WTC11 (cell line): Measurements from ENCODE around the gene PPFIBP2. TPM values are rescaled to one million over a fixed set of nuclear protein-coding genes. Genes with fewer than 3 reads are reported as not detected.

Source experiments
- ATAC-seq: fragments of 200-7000 bp; cut with Tn5 transposase; 2 replicates; pipeline ENCODE4 v1.10.0; 2021; ENCODE audit warnings: mild to moderate bottlenecking, moderate library complexity
- CTCF ChIA-PET: fragments of 300-600 bp; sonication (Branson Sonifier 250); formaldehyde crosslinking; loops from one replicate; lab custom pipeline; 2021; ENCODE audit warnings: antibody characterized with exemption; lab: Charles Lee
- POLR2A ChIA-PET: fragments of 350-600 bp; sonication (Branson Sonifier 250); formaldehyde crosslinking; loops from one replicate; lab custom pipeline; 2021; ENCODE audit warnings: antibody characterized with exemption; lab: Charles Lee
- DNase-seq: peaks from one replicate; pipeline ENCODE4 v3.0.0; 2021; ENCODE audit warnings: low spot score
- H3K27ac Mint-ChIP-seq: 2 replicates; pipeline ENCODE4 v1.8.0; 2021; ENCODE audit warnings: mixed read lengths
- H3K27me3 Mint-ChIP-seq: 2 replicates; pipeline ENCODE4 v1.8.0; 2021; ENCODE audit warnings: low read depth, mild to moderate bottlenecking, moderate library complexity, mixed read lengths
- H3K36me3 Mint-ChIP-seq: 2 replicates; pipeline ENCODE4 v1.8.0; 2021; ENCODE audit warnings: mixed read lengths
- H3K4me1 Mint-ChIP-seq: 2 replicates; pipeline ENCODE4 v1.8.0; 2022; ENCODE audit warnings: mixed read lengths
- H3K4me3 Mint-ChIP-seq: 2 replicates; pipeline ENCODE4 v1.8.0; 2021; ENCODE audit warnings: mild to moderate bottlenecking, moderate library complexity, mixed read lengths
- H3K9me3 Mint-ChIP-seq: 2 replicates; pipeline ENCODE4 v1.8.0; 2021; ENCODE audit warnings: mixed read lengths
- ATF2 ChIP-seq: sonication (generic); formaldehyde crosslinking; IDR thresholded peaks from 2 replicates; pipeline ENCODE4 v1.8.1; 2022; ENCODE audit warnings: low read depth, missing genetic modification reagents, borderline replicate concordance
- E2F1 ChIP-seq: sonication (generic); formaldehyde crosslinking; IDR thresholded peaks from 2 replicates; pipeline ENCODE4 v1.8.0; 2022; ENCODE audit warnings: mild to moderate bottlenecking, missing genetic modification reagents
- ELF4 ChIP-seq: sonication (generic); formaldehyde crosslinking; IDR thresholded peaks from 2 replicates; pipeline ENCODE4 v1.8.1; 2022; ENCODE audit warnings: low read depth, mild to moderate bottlenecking, moderate library complexity, missing genetic modification reagents
- ESRRA ChIP-seq: sonication (generic); formaldehyde crosslinking; IDR thresholded peaks from 2 replicates; pipeline ENCODE4 v1.8.1; 2022; ENCODE audit warnings: mild to moderate bottlenecking, missing genetic modification reagents, borderline replicate concordance
- ETV6 ChIP-seq: sonication (generic); formaldehyde crosslinking; IDR thresholded peaks from 2 replicates; pipeline ENCODE4 v1.8.1; 2022; ENCODE audit warnings: mild to moderate bottlenecking, missing genetic modification reagents
- FOXP4 ChIP-seq: sonication (generic); formaldehyde crosslinking; IDR thresholded peaks from 2 replicates; pipeline ENCODE4 v1.8.0; 2022; ENCODE audit warnings: mild to moderate bottlenecking, missing genetic modification reagents
- GABPB1 ChIP-seq: sonication (generic); formaldehyde crosslinking; IDR thresholded peaks from 2 replicates; pipeline ENCODE4 v1.8.1; 2023; ENCODE audit warnings: mild to moderate bottlenecking, missing genetic modification reagents
- HMGA2 ChIP-seq: fragments of 250-450 bp; sonication (Bioruptor Pico); IDR thresholded peaks from 2 replicates; pipeline ENCODE4 v1.4.0; 2021; ENCODE audit warnings: mild to moderate bottlenecking, moderate library complexity
- MLX ChIP-seq: sonication (generic); formaldehyde crosslinking; IDR thresholded peaks from 2 replicates; pipeline ENCODE4 v1.8.1; 2023; ENCODE audit warnings: mild to moderate bottlenecking, missing genetic modification reagents, moderate library complexity
- NFE2L1 ChIP-seq: sonication (generic); formaldehyde crosslinking; IDR thresholded peaks from 2 replicates; pipeline ENCODE4 v1.8.1; 2023; ENCODE audit warnings: missing genetic modification reagents
- RELA ChIP-seq: sonication (generic); formaldehyde crosslinking; IDR thresholded peaks from 2 replicates; pipeline ENCODE4 v1.8.1; 2022; ENCODE audit warnings: missing genetic modification reagents, mild to moderate bottlenecking, borderline replicate concordance
- RORB ChIP-seq: fragments of 250-450 bp; sonication (Bioruptor Pico); IDR thresholded peaks from 2 replicates; pipeline ENCODE4 v1.9.0; 2021; ENCODE audit warnings: mild to moderate bottlenecking
- SMAD4 ChIP-seq: sonication (generic); formaldehyde crosslinking; IDR thresholded peaks from 2 replicates; pipeline ENCODE4 v1.8.0; 2022; ENCODE audit warnings: mild to moderate bottlenecking, missing genetic modification reagents
- TEAD1 ChIP-seq: sonication (generic); formaldehyde crosslinking; IDR thresholded peaks from 2 replicates; pipeline ENCODE4 v1.8.0; 2022; ENCODE audit warnings: mild to moderate bottlenecking, missing genetic modification reagents
- ZBTB21 ChIP-seq: sonication (generic); formaldehyde crosslinking; IDR thresholded peaks from 2 replicates; pipeline ENCODE4 v1.8.1; 2023; ENCODE audit warnings: mild to moderate bottlenecking, missing genetic modification reagents, borderline replicate concordance
- ZNF232 ChIP-seq: sonication (generic); formaldehyde crosslinking; IDR thresholded peaks from 2 replicates; pipeline ENCODE4 v1.8.0; 2022; ENCODE audit warnings: mild to moderate bottlenecking, missing genetic modification reagents
- ZNF263 ChIP-seq: sonication (generic); formaldehyde crosslinking; IDR thresholded peaks from 2 replicates; pipeline ENCODE4 v1.8.1; 2022; ENCODE audit warnings: low read depth, mild to moderate bottlenecking, moderate library complexity, missing genetic modification reagents
- ZNF281 ChIP-seq: sonication (generic); formaldehyde crosslinking; IDR thresholded peaks from 2 replicates; pipeline ENCODE4 v1.8.0; 2023; ENCODE audit warnings: mild to moderate bottlenecking, missing genetic modification reagents
- ZSCAN18 ChIP-seq: fragments of 250-450 bp; sonication (Bioruptor Pico); IDR thresholded peaks from 2 replicates; pipeline ENCODE4 v2.1.2; 2022; ENCODE audit warnings: mild to moderate bottlenecking, moderate library complexity
- total RNA-seq: library from RNA; stranded (reverse); gene quantifications from 3 replicates; pipeline ENCODE4 v1.2.3, GENCODE V29; 2021

Gene PPFIBP2
- total RNA-seq, 1 experiment from 2014 or later = 21.4 TPM

- DNase-seq (no peak), ATAC-seq (peak; percentile 44; the same call in 1 of the 2 replicates)
- no peak for TF ChIP-seq ZNF263
- TF ChIP-seq ZSCAN18 (CRISPR knock-in tag) = no peak
- no peak for TF ChIP-seq RORB (CRISPR knock-in tag)
- TF ChIP-seq RELA = no peak
- TF ChIP-seq ZNF281 (CRISPR knock-in tag) = no peak
- TF ChIP-seq HMGA2 = no peak
- TF ChIP-seq SMAD4 (CRISPR knock-in tag) = no peak
- TF ChIP-seq ATF2 (CRISPR knock-in tag) = no peak
- no peak for TF ChIP-seq FOXP4 (CRISPR knock-in tag)
- TF ChIP-seq ESRRA = no peak
- TF ChIP-seq TEAD1 (CRISPR knock-in tag) = no peak
- TF ChIP-seq ETV6 (CRISPR knock-in tag) = no peak
- no peaks in the 10 kb centered on the region for H3K36me3 Mint-ChIP-seq
- ChIA-PET POLR2A (no interaction called here), CTCF (interaction anchor here (2.1 kb wide), 1 partner anchor 12 kb away, joined by 5 read pairs; the partner anchor contains the start of gene PPFIBP2)
- no peaks in the 10 kb centered on the region for H3K9me3 Mint-ChIP-seq
- 0 out of 2 replicates have a peak, but pooled peaks cover 2% of the 10 kb centered on the region for H3K27me3 Mint-ChIP-seq
- no peak overlapping the region for H3K27ac Mint-ChIP-seq
- H3K4me3 Mint-ChIP-seq = no peak overlapping the region
- peaks cover 23% of the 10 kb centered on the region for H3K4me1 Mint-ChIP-seq
Measured at GRCh38 chr11:7501251-7501650, 12.5 kb upstream of the PPFIBP2 start.

- ChIA-PET POLR2A (no interaction called here), CTCF (interaction anchor here (0.6 to 2.1 kb wide), 2 partner anchors 12 to 70 kb away, joined by 3 to 5 read pairs; partner anchors contain the start of gene PPFIBP2)
- Mint-ChIP-seq H3K4me3 (no peak overlapping the region), H3K27ac (no peak overlapping the region), H3K4me1 (peaks cover 23% of the 10 kb centered on the region), H3K36me3 (no peaks in the 10 kb centered on the region), H3K27me3 (0 out of 2 replicates have a peak, but pooled peaks cover 2% of the 10 kb centered on the region), H3K9me3 (no peaks in the 10 kb centered on the region)
- no peak for TF ChIP-seq E2F1 (CRISPR knock-in tag)
- DNase-seq (no peak), ATAC-seq (no peak)
Measured at GRCh38 chr11:7501894-7502293, 11.9 kb upstream of the PPFIBP2 start.

GRCh38 chr11:7506243-7506642, 7.6 kb upstream of the PPFIBP2 start:
- H3K27ac Mint-ChIP-seq = no peak overlapping the region
- CTCF ChIA-PET = no interaction called here
- no peak for ATAC-seq

More at GRCh38 chr11:7506243-7506642, 7.6 kb upstream of the PPFIBP2 start:
- Mint-ChIP-seq H3K9me3 (no peaks in the 10 kb centered on the region), H3K36me3 (no peaks in the 10 kb centered on the region), H3K27me3 (0 out of 2 replicates have a peak, but pooled peaks cover 2% of the 10 kb centered on the region), H3K4me1 (peaks cover 4% of the 10 kb centered on the region; the same call in 1 of the 2 replicates), H3K4me3 (no peak overlapping the region)
- DNase-seq = no peak
- POLR2A ChIA-PET = no interaction called here
- TF ChIP-seq MLX (CRISPR knock-in tag) (no peak), NFE2L1 (CRISPR knock-in tag) (no peak), GABPB1 (no peak), ZBTB21 (no peak), ZNF232 (CRISPR knock-in tag) (no peak), TEAD1 (CRISPR knock-in tag) (no peak), ELF4 (no peak)
